Fibroblast of lung (primary cell): ENCODE data around the gene EEPD1.

ENCODE experiments used
- CTCF ChIP-seq, 2 donors: IDR thresholded peaks in 1 of 2; conservative IDR thresholded peaks in 1 of 2; 1 replicate in 1 of 2; 2 replicates in 1 of 2; pipeline ENCODE4 v1.5.1; 2011 to 2012; ENCODE audit warnings: low read length in 2 of 2, control low read depth in 1 of 2, inconsistent platforms in 1 of 2, low read depth in 1 of 2, mild to moderate bottlenecking in 1 of 2
- EZH2 ChIP-seq: IDR thresholded peaks from 2 replicates; pipeline ENCODE4 v1.5.1; 2012; ENCODE audit warnings: low read length, control low read depth, mild to moderate bottlenecking; ENCODE audit errors: missing control alignments

- TF ChIP-seq CTCF (conservative IDR thresholded peaks at IDR 0.05 in 1 of 2, IDR thresholded peaks at IDR 0.05 in 1 of 2; ENCODE audit: low read depth in 1 of 2, low read length in 2 of 2) (no peak), EZH2 (no peak)
Observed at GRCh38 chr7:36129048-36129534, 24.0 kb upstream of the EEPD1 start.
